DOHH2 (cell line): ENCODE measurements around the gene KRTAP10-1.

Experiments
- EZH2phosphoT487 ChIP-seq: fragments of 200-600 bp; sonication (generic); IDR thresholded peaks from 2 replicates; pipeline ENCODE4 v1.6.1; 2017; ENCODE audit warnings: borderline replicate concordance, mild to moderate bottlenecking, antibody characterized with exemption, low read length, moderate library complexity, mixed read lengths
- TF ChIP-seq, protein P1 (sequence below): fragments of 200-600 bp; sonication (generic); IDR thresholded peaks from one replicate; pipeline ENCODE4 v1.5.1; 2014; ENCODE audit warnings: antibody characterized with exemption, mild to moderate bottlenecking, low read depth, low read length; ENCODE audit not compliant: poor library complexity, severe bottlenecking

DNA sequence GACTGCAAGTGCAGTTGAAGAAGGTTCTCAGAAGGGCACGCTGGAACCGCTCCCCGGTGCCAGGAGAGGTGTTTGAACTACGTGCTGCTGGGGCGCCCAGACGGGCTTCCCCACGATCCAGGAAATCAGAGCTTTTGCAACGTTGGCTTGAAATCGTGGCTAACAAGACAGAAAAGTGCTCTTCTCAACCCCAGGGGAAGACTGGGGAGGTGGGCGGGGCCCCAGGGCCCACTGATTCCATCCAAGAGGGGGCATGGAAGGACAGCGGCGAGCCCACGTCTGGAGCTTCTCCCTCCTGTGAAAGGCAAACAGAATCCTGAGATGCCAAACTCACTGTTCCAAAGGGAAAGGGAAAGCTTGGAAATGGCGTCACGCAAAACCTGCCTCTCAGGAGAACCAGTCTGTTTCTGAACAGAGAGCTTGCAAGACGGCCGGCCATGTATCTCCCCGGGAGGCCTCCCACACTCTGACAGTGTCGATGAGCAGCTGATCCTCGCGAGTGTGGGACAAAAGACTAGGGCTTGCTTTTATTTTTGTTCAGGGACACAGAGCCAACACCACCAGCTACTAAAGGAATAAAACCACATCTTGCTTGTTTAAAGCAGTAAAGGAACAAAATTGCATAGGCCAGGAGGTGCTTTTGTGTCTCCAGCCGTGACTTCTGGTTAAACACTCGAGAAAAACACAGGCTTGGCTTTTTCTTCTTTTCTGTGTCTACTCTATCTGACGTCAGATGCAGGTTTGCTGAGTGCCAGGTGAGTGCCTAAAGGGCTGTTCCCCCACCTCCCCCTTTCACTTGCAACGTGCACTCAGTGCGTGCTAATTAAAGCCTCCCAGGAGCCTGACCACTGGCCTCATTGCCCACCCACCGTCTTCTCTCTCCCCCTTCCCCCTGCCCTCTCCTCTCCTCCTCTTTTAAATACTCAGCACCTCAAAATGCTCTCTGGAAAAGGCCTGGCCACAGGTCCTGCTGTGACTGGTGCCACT, 43.1 kb downstream of the KRTAP10-1 start:
- no peak for TF ChIP-seq EZH2phosphoT487
- TF ChIP-seq, protein P1, sequence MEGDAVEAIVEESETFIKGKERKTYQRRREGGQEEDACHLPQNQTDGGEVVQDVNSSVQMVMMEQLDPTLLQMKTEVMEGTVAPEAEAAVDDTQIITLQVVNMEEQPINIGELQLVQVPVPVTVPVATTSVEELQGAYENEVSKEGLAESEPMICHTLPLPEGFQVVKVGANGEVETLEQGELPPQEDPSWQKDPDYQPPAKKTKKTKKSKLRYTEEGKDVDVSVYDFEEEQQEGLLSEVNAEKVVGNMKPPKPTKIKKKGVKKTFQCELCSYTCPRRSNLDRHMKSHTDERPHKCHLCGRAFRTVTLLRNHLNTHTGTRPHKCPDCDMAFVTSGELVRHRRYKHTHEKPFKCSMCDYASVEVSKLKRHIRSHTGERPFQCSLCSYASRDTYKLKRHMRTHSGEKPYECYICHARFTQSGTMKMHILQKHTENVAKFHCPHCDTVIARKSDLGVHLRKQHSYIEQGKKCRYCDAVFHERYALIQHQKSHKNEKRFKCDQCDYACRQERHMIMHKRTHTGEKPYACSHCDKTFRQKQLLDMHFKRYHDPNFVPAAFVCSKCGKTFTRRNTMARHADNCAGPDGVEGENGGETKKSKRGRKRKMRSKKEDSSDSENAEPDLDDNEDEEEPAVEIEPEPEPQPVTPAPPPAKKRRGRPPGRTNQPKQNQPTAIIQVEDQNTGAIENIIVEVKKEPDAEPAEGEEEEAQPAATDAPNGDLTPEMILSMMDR, result no peak
